Measurements from ENCODE around the gene CZIB.

DNA sequence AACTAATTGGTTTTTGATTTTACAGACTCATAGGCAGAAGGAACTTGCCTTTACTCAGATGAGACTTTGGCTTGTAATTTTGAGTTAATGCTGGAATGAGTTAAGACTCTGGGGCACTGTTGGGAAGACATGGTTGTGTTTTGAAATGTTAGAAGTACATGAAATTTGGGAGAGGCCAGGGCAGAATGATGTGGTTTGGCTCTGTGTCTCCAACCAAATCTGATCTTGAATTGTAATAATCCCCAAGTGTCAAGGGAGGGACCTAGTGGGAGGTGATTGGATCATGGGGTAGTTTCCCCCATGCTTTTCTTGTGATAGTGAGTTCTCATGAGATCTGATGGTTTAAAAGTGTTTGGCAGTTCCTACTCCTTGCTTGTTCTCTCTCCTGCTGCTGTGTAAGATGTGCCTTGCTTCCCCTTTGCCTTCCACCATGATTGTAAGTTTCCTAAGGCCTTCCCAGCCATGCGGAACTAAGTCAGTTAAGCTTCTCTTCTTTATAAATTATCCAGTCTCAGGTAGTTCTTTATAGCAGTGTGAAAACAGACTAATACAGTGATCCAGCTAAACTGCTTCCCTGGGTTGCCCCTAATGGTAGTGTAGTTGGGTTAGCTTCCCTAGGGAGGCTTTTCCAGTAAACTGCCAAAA lies 13.6 kb downstream of the CZIB start:
- no peak for TF ChIP-seq SUZ12 (IDR thresholded peaks at IDR 0.05)
- no peak for TF ChIP-seq FOXM1 (IDR thresholded peaks at IDR 0.05; ENCODE audit: borderline replicate concordance)
- no peak for TF ChIP-seq SP1 (IDR thresholded peaks at IDR 0.05)
- no peak for TF ChIP-seq CTBP1 (IDR thresholded peaks at IDR 0.05; ENCODE audit: borderline replicate concordance)
- TF ChIP-seq BHLHE40 (IDR thresholded peaks at IDR 0.05; ENCODE audit: borderline replicate concordance), result no peak
- no peak for TF ChIP-seq ELF4 (IDR thresholded peaks at IDR 0.05)
- TF ChIP-seq HDGF (IDR thresholded peaks at IDR 0.05; ENCODE audit: borderline replicate concordance), result no peak
- no peak for TF ChIP-seq L3MBTL2 (conservative IDR thresholded peaks at IDR 0.05)

Data from HEK293T (cell line).